GM12878 (cell line): Measurements from ENCODE around the gene FOXP1.

Experiments used
- CBX5 ChIP-seq: sonication (generic); IDR thresholded peaks from 2 replicates; pipeline ENCODE4 v1.6.1; 2016; ENCODE audit warnings: low read depth, moderate library complexity, mild to moderate bottlenecking, inconsistent platforms
- EZH2 ChIP-seq: IDR thresholded peaks from 2 replicates; pipeline ENCODE4 v1.6.1; 2012; ENCODE audit warnings: low read depth, mild to moderate bottlenecking, control low read depth, inconsistent platforms, low read length, borderline replicate concordance; ENCODE audit not compliant: control insufficient read depth
- GABPA ChIP-seq: IDR thresholded peaks from 2 replicates; pipeline ENCODE4 v1.6.1; 2014; ENCODE audit warnings: antibody characterized with exemption, low read depth, mild to moderate bottlenecking, inconsistent platforms
- JUND ChIP-seq: IDR thresholded peaks from 2 replicates; pipeline ENCODE4 v1.6.1; 2012; ENCODE audit warnings: low read depth, mild to moderate bottlenecking, low read length, improper control_type of control experiment, moderate library complexity
- NFIC ChIP-seq: IDR thresholded peaks from 2 replicates; pipeline ENCODE4 v1.6.1; 2012; ENCODE audit warnings: low read depth, mild to moderate bottlenecking, inconsistent platforms, low read length, moderate library complexity
- POLR2AphosphoS5 ChIP-seq: IDR thresholded peaks from 2 replicates; pipeline ENCODE4 v1.6.1; 2011; ENCODE audit warnings: mild to moderate bottlenecking, low read length, inconsistent platforms
- SRF ChIP-seq, 2 experiments: IDR thresholded peaks; 2 replicates each; pipeline ENCODE4 v1.6.1; 2011; ENCODE audit warnings: low read depth in 2 of 2, low read length in 2 of 2, mild to moderate bottlenecking in 1 of 2, moderate library complexity in 1 of 2
- TCF12 ChIP-seq: IDR thresholded peaks from 2 replicates; pipeline ENCODE4 v1.6.1; 2011; ENCODE audit warnings: low read depth, mild to moderate bottlenecking, low read length
- TF ChIP-seq, protein P1 (sequence below), 3 experiments: IDR thresholded peaks in 2 of 3; conservative IDR thresholded peaks in 1 of 3; 2 replicates each; pipeline ENCODE4 v1.5.1; 2011; ENCODE audit warnings: low read depth in 3 of 3, low read length in 3 of 3, mild to moderate bottlenecking in 3 of 3, control low read depth in 2 of 3, moderate library complexity in 2 of 3, inconsistent platforms in 1 of 3, mixed read lengths in 1 of 3; ENCODE audit not compliant: control insufficient read depth in 2 of 3, insufficient read depth in 1 of 3; ENCODE audit errors: extremely low read depth in 1 of 3

- TF ChIP-seq TCF12 (no peak), EZH2 (no peak), JUND (no peak), CBX5 (no peak), POLR2AphosphoS5 (no peak), SRF (IDR thresholded peaks at IDR 0.05; ENCODE audit: low read depth in 2 of 2, low read length in 2 of 2) (no peak), NFIC (no peak), GABPA (no peak)
- TF ChIP-seq, protein P1, sequence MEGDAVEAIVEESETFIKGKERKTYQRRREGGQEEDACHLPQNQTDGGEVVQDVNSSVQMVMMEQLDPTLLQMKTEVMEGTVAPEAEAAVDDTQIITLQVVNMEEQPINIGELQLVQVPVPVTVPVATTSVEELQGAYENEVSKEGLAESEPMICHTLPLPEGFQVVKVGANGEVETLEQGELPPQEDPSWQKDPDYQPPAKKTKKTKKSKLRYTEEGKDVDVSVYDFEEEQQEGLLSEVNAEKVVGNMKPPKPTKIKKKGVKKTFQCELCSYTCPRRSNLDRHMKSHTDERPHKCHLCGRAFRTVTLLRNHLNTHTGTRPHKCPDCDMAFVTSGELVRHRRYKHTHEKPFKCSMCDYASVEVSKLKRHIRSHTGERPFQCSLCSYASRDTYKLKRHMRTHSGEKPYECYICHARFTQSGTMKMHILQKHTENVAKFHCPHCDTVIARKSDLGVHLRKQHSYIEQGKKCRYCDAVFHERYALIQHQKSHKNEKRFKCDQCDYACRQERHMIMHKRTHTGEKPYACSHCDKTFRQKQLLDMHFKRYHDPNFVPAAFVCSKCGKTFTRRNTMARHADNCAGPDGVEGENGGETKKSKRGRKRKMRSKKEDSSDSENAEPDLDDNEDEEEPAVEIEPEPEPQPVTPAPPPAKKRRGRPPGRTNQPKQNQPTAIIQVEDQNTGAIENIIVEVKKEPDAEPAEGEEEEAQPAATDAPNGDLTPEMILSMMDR (IDR thresholded peaks at IDR 0.05 in 2 of 3, conservative IDR thresholded peaks at IDR 0.05 in 1 of 3; ENCODE audit: control insufficient read depth in 2 of 3, extremely low read depth in 1 of 3, insufficient read depth in 1 of 3, low read depth in 3 of 3, low read length in 3 of 3): no peak
These were observed 237.5 kb downstream of the FOXP1 start for GRCh38 chr3:71346061-71346460.
